Left lung (tissue), 10 donors: ENCODE measurements around the gene HERC2. TPM values are rescaled to one million over a fixed set of nuclear protein-coding genes. Genes with fewer than 3 reads are reported as not detected.

Experiments
- ATAC-seq: fragments of 200-7000 bp; cut with Tn5 transposase; one replicate; pipeline ENCODE4 v1.9.1; 2020; ENCODE audit warnings: moderate library complexity
- DNase-seq, 4 donors: peaks; one replicate each; pipeline ENCODE4 v3.0.0-alpha.2; 2013 to 2020
- H3K27ac ChIP-seq, 2 donors: fragments of 200-600 bp; sonication (generic) in 1 of 2; one replicate each; pipeline versions ENCODE4 v1.5.0 to v1.8.0; 2020 to 2021
- H3K27me3 ChIP-seq, 2 donors: fragments of 200-600 bp; sonication (generic) in 1 of 2; one replicate each; pipeline versions ENCODE4 v1.5.0 to v1.8.0; 2020 to 2021
- H3K36me3 ChIP-seq, 2 donors: fragments of 200-600 bp; sonication (generic) in 1 of 2; one replicate each; pipeline versions ENCODE4 v1.5.0 to v1.8.0; 2020 to 2021
- H3K4me1 ChIP-seq, 2 donors: fragments of 200-600 bp; one replicate each; pipeline ENCODE4 v1.8.0; 2021
- H3K4me3 ChIP-seq, 2 donors: fragments of 200-600 bp; sonication (generic) in 1 of 2; one replicate each; pipeline versions ENCODE4 v1.5.0 to v1.8.0; 2020 to 2021; ENCODE audit warnings: mild to moderate bottlenecking in 1 of 2
- H3K9me3 ChIP-seq, 2 donors: fragments of 200-600 bp; sonication (generic) in 1 of 2; one replicate each; pipeline versions ENCODE4 v1.5.0 to v1.8.0; 2020 to 2021
- intact Hi-C, 2 donors: fragments of 100-400 bp; cut with DNase I; formaldehyde crosslinking; loops; one replicate each; pipeline versions ENCODE4 v1.11.2 to v1.14.2; 2022
- polyA plus RNA-seq, 6 donors: library from polyadenylated mRNA; unstranded; fragments of 120-200 nt; gene quantifications; one replicate each; pipeline ENCODE4 v1.2.1, GENCODE V29; 2013; ENCODE audit not compliant: insufficient read length in 6 of 6
- total RNA-seq, 2 donors: library from RNA; stranded (reverse); fragmentation: NEBNext Ultra II Directional; extraction: Animal tissue kit (Norgen Biotek cat#: 25700); gene quantifications; one replicate each; pipeline ENCODE4 v1.2.1, GENCODE V29; 2021
- TF ChIP-seq, protein P1 (sequence below), 2 donors: fragments of 200-600 bp; sonication (generic) in 1 of 2; IDR thresholded peaks; one replicate each; pipeline versions ENCODE4 v1.5.0 to v1.8.0; 2021; ENCODE audit warnings: antibody characterized with exemption in 2 of 2
- donor health status: DM: no; HTN: yes; CAD: no.
- donor health status: DM: no; HTN: no; CAD: no.

Gene HERC2
- total and polyA plus RNA-seq, 8 donors = 52.7 to 68.6 (median 56.4) TPM

DNA sequence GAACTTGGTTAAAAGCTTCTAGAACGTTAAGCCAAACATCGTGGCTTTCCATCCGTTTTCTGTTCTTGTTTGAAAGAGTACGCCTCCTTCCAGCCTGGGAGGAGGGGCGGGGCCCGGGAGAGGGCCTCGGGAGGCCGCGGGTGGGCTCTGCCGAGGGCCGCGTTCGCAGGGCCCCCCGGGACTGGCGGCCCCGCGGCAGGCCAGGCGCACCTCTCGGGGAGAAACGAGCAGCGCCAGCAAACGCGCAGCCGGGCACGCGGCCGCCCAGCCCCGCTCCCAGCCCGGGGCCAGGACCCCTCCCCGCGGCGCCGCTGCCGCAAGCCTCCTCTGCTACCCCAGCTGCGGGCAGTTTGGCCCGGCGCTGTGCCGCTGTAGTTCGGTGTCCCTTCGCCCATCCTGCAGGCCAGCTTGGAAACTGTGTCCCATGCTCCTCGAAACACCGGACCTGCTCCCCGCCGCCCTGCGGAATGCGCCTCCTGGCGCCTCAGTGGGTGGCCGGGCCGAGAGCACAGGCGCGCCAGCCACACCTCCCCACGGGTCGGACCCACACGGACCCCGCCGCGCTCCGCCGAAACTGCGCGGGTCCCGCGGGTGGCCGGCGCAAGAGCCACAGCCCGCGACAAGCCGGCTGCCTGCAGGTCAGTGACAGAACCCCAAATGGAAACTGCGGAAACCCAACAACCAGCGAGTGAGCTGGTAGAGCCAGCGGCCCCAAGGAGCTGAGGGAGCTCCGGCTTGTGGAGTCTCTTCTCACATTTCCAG lies 225.1 kb downstream of the HERC2 start:
- H3K4me1 ChIP-seq = peaks cover 23 to 46% of the 10 kb centered on the region in 2 donors
- ATAC-seq = no peak
- TF ChIP-seq, protein P1, sequence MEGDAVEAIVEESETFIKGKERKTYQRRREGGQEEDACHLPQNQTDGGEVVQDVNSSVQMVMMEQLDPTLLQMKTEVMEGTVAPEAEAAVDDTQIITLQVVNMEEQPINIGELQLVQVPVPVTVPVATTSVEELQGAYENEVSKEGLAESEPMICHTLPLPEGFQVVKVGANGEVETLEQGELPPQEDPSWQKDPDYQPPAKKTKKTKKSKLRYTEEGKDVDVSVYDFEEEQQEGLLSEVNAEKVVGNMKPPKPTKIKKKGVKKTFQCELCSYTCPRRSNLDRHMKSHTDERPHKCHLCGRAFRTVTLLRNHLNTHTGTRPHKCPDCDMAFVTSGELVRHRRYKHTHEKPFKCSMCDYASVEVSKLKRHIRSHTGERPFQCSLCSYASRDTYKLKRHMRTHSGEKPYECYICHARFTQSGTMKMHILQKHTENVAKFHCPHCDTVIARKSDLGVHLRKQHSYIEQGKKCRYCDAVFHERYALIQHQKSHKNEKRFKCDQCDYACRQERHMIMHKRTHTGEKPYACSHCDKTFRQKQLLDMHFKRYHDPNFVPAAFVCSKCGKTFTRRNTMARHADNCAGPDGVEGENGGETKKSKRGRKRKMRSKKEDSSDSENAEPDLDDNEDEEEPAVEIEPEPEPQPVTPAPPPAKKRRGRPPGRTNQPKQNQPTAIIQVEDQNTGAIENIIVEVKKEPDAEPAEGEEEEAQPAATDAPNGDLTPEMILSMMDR (IDR thresholded peaks at IDR 0.05) = no peak
- DNase-seq = peak in 2 of 4 donors; percentile 41 to 82
- H3K36me3 ChIP-seq = no peaks in the 10 kb centered on the region
- intact Hi-C loops = no loop called here
- peak overlapping the region; percentile 27 to 44 for H3K4me3 ChIP-seq
- peak overlapping the region in 1 of 2 donors; percentile 13 for H3K27ac ChIP-seq
- H3K27me3 ChIP-seq = peaks cover 22 to 98% of the 10 kb centered on the region in 2 donors
- peaks cover 0 to 1% of the 10 kb centered on the region in 2 donors for H3K9me3 ChIP-seq

DNA sequence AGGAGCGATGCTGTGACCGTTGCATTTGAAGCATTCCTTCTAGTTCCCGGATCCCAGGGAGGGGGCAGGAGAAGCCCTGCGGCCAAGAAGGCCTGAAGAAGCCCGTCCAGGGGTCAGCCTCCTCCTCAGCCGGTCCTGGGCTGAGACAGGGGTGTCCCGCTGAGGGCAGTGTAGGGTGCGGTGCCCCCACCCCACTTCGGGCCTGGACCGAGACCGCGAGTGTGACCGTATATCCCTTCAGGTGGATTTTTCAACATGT lies 225.6 kb downstream of the HERC2 start:
- H3K9me3 ChIP-seq = peaks cover 0 to 7% of the 10 kb centered on the region in 2 donors
- intact Hi-C loops = no loop called here
- peaks cover 22 to 98% of the 10 kb centered on the region in 2 donors for H3K27me3 ChIP-seq
- H3K4me1 ChIP-seq = peaks cover 23 to 46% of the 10 kb centered on the region in 2 donors
- TF ChIP-seq, protein P1 (IDR thresholded peaks at IDR 0.05) = no peak
- H3K4me3 ChIP-seq = peak overlapping the region; percentile 27 to 44
- H3K36me3 ChIP-seq = no peaks in the 10 kb centered on the region
- no peak for DNase-seq
- H3K27ac ChIP-seq = peak overlapping the region in 1 of 2 donors; percentile 13
- no peak for ATAC-seq

DNA sequence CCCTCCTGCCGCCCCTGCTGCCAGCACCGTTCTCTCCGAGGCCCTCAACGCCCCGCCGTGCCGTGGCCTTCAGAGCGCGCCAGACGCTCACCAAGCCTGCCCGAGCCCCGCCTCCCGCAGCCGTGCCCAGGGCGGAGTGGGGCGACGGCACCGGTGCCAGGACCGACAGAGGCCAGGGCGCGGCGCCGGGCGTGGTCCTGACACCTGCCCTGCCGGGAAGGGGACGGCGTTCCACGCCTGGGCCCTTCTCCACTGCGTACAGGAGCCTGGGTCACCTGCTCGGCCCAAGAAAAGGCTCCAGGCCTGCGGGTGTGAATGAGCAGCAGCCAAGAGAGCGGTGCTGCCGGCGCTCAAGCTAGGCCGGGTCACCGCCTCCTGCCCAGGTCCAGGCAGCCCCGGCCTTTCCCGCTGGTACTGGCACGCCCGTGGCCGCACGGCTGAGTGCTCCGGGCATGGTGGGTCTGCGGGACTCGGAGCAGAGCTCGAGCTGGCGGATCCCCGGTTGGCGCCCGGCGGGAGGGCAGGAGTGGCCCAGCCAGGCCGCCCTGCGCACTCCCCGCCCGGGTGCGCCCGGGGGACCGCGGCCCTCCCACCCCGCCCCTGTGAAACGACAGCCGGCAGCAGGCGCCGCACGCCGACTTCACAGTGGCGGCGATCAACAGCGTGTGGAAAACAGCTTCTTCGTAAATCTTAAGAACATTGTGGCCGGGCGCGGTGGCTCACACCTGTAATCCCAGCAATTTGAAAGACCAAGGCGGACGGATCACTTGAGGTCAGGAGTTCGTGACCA lies 227.1 kb downstream of the HERC2 start:
- ATAC-seq (peak; percentile 76), DNase-seq (peak in 3 of 4 donors; percentile 50 to 91 (median 77))
- H3K27me3 ChIP-seq = peaks cover 22 to 85% of the 10 kb centered on the region in 2 donors
- peaks cover 0 to 14% of the 10 kb centered on the region in 2 donors for H3K9me3 ChIP-seq
- no peaks in the 10 kb centered on the region for H3K36me3 ChIP-seq
- peak overlapping the region; percentile 70 to 74 for H3K27ac ChIP-seq
- intact Hi-C loops = no loop called here
- TF ChIP-seq, protein P1 (IDR thresholded peaks at IDR 0.05) = no peak
- peaks cover 23 to 46% of the 10 kb centered on the region in 2 donors for H3K4me1 ChIP-seq
- peak overlapping the region; percentile 27 to 44 for H3K4me3 ChIP-seq

DNA sequence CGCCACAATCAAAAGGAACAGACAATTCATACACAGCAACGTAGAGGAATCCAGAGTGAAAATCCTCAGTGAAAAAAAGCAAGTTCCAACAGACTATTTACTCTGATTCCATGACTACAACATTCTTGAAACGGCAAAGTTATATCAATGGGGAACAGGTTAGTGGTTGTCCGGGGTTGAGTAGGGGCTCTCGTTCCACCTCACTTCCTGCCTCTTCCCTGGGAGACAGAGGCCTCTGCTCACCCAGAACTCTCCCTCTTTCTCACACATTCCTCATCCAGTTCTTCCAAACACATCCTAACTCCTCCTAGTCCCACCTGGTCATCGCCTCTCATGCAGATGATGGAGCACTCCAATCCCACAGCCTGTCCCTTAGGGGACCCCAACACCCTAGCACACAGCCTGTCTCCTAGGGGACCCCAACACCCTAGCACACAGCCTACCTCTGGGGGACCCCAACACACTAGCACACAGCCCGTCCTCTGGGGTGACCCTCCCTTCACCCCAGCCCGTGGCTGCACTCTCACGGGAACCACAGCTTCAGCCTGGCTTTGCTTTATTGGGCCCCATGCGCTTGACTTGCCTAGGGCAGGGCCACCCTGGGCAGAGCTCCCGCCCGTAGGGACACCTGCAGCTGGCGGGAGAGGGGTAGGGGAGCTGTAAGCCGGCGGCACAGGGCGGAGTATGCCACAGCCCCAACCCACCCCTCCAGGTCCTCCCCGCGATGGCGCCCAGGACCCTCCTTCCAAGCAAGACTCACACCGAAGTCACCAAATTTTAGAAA lies 228.0 kb downstream of the HERC2 start:
- no peak overlapping the region for H3K4me3 ChIP-seq
- peaks cover 0 to 14% of the 10 kb centered on the region in 2 donors for H3K9me3 ChIP-seq
- peak in 1 of 4 donors; percentile 69 for DNase-seq
- H3K27ac ChIP-seq = no peak overlapping the region
- H3K4me1 ChIP-seq = peaks cover 21 to 40% of the 10 kb centered on the region in 2 donors
- TF ChIP-seq, protein P1 (IDR thresholded peaks at IDR 0.05) = no peak
- peaks cover 21 to 75% of the 10 kb centered on the region in 2 donors for H3K27me3 ChIP-seq
- H3K36me3 ChIP-seq = no peaks in the 10 kb centered on the region
- no peak for ATAC-seq
- intact Hi-C loops = no loop called here
